ENCODE measurements around the gene GDPD4. TPM values are rescaled to one million over a fixed set of nuclear protein-coding genes. Genes with fewer than 3 reads are reported as not detected.
"Not testable (repeated sequence)": the region's sequence is repeated elsewhere in the genome, so short reads cannot be mapped to it uniquely, and the experiment has no call there.

GDPD4 gene
- total RNA-seq, 1 donor from 2014 or later: not detected

GRCh38 chr11:77300695-77301094 lies 791 bp downstream of the GDPD4 start:
- no peaks in the 10 kb centered on the region for H3K27me3 ChIP-seq (ENCODE audit: low read depth)
- no peaks in the 10 kb centered on the region for H3K4me1 ChIP-seq
- intact Hi-C loops (cut with DNase I): no loop called here
- no peak for ATAC-seq
- H3K9me3 ChIP-seq: no peaks in the 10 kb centered on the region
- no peak overlapping the region for H3K4me3 ChIP-seq
- H3K27ac ChIP-seq: no peak overlapping the region
- no peak for TF ChIP-seq CTCF (IDR thresholded peaks at IDR 0.05)
- no peaks in the 10 kb centered on the region for H3K36me3 ChIP-seq
- no peak for DNase-seq

- H3K36me3 ChIP-seq; H3K4me3 ChIP-seq; H3K4me1 ChIP-seq; ATAC-seq; DNase-seq; intact Hi-C loops (cut with DNase I); H3K9me3 ChIP-seq; H3K27ac ChIP-seq; H3K27me3 ChIP-seq (ENCODE audit: low read depth): not testable (repeated sequence)
Observed at GRCh38 chr11:77300028-77300427, 1.5 kb downstream of the GDPD4 start.

GRCh38 chr11:77299528-77299993 lies 1.9 kb downstream of the GDPD4 start:
- TF ChIP-seq CTCF (IDR thresholded peaks at IDR 0.05): no peak
- intact Hi-C loops (cut with DNase I): no loop called here
- H3K4me1 ChIP-seq: no peaks in the 10 kb centered on the region
- no peaks in the 10 kb centered on the region for H3K9me3 ChIP-seq
- H3K4me3 ChIP-seq: no peak overlapping the region
- no peaks in the 10 kb centered on the region for H3K36me3 ChIP-seq
- DNase-seq (no peak), ATAC-seq (no peak)
- H3K27ac ChIP-seq: no peak overlapping the region
- H3K27me3 ChIP-seq (ENCODE audit: low read depth): no peaks in the 10 kb centered on the region

- Histone ChIP-seq H3K36me3 (no peaks in the 10 kb centered on the region), H3K4me1 (no peaks in the 10 kb centered on the region), H3K27me3 (ENCODE audit: low read depth) (no peaks in the 10 kb centered on the region), H3K9me3 (no peaks in the 10 kb centered on the region), H3K4me3 (no peak overlapping the region), H3K27ac (no peak overlapping the region)
- ATAC-seq: no peak
- DNase-seq: no peak
- TF ChIP-seq CTCF (IDR thresholded peaks at IDR 0.05): no peak
- intact Hi-C loops (cut with DNase I): no loop called here
Observed at GRCh38 chr11:77294040-77294439, 7.4 kb downstream of the GDPD4 start.

GRCh38 chr11:77289737-77290136 lies 11.7 kb downstream of the GDPD4 start:
- H3K9me3 ChIP-seq: no peaks in the 10 kb centered on the region
- ATAC-seq: no peak
- no peak for DNase-seq
- TF ChIP-seq CTCF (IDR thresholded peaks at IDR 0.05): no peak
- no peak overlapping the region for H3K27ac ChIP-seq
- H3K36me3 ChIP-seq: no peaks in the 10 kb centered on the region
- intact Hi-C loops (cut with DNase I): no loop called here
- no peaks in the 10 kb centered on the region for H3K4me1 ChIP-seq
- no peak overlapping the region for H3K4me3 ChIP-seq
- H3K27me3 ChIP-seq (ENCODE audit: low read depth): no peaks in the 10 kb centered on the region

GRCh38 chr11:77287615-77288273 lies 13.7 kb downstream of the GDPD4 start:
- Histone ChIP-seq H3K27me3 (ENCODE audit: low read depth) (no peaks in the 10 kb centered on the region), H3K4me1 (no peaks in the 10 kb centered on the region), H3K9me3 (no peaks in the 10 kb centered on the region), H3K4me3 (no peak overlapping the region), H3K27ac (no peak overlapping the region), H3K36me3 (no peaks in the 10 kb centered on the region)
- no peak for TF ChIP-seq CTCF (IDR thresholded peaks at IDR 0.05)
- ATAC-seq (no peak), DNase-seq (no peak)
- intact Hi-C loops (cut with DNase I): no loop called here
